ENCODE data around the gene HCK. TPM values are rescaled to one million over a fixed set of nuclear protein-coding genes. Genes with fewer than 3 reads are reported as not detected.

HCK gene
- total and polyA plus RNA-seq, 2 donors: 8.3 to 12.2 TPM

DNA sequence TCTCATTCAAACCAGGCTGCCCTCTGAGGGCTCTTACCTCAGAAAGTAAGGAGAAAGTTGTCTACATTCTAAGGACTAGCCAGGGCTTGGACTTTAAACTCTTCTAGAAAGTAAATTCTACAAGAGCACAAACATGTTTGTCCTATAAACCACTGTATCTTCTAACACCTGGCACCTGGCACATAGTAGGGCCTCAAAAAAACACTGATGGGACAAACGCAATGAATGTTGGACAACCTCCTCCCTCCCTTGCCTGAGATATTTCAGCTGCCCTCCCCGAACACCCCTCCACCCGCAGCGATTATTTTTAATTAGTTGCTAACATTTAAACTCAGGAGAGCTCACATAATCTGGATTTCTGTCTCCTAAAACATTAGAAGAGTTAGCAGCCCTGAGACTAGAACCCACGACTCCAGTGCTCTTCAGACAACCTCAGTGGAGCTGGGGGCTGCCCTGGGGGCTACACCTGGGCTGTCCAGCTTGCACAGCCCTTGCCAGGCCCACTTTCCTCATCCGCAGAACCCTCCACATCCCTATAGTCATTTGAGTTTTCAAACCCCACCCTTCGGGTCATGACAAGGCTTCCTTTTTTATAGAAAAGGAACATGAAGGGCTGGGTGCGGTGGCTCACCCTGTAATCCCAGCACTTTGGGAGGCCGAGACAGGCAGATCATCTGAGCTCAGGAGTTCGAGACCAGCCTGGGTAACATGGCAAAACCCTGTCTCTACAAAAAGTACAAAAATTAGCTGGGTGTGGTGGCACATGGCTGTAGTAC, 4.9 kb downstream of the HCK start:
- no peak for DNase-seq (ENCODE audit: extremely low spot score)
- no peak overlapping the region for H3K27ac ChIP-seq (ENCODE audit: low read depth)
- 65% methylated on average over 10 of the region's 10 CpGs for WGBS
- no peaks in the 10 kb centered on the region for H3K4me1 ChIP-seq (ENCODE audit: insufficient read depth)
- H3K36me3 ChIP-seq (ENCODE audit: insufficient read depth): no peaks in the 10 kb centered on the region
- no peak overlapping the region for H3K4me3 ChIP-seq (ENCODE audit: low read depth, low read length)

DNA sequence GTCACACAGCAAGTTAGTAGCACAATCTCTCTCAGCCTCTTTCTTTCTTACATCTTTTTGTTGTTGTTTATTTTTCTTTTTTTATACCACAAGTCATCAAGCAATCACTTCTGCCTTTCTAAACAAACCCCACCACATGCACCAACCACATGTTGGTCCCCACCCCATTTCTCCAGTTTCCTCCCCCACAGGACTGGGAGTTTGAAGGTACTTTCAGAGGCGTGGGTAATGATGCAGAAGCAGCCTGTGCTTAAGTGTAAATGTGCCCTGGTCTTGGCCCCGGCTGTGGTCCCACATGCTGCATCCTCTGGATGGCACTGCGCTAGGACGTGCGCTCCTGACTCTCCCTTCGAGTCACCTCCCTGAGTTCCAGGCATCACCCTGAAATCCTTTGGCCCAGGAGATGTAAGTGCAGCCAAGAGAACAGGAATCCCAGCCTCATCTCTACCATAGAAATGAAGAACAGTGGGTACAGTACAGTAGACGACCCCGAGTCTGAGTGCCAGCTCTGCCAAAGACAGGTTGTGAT, 5.7 kb downstream of the HCK start:
- WGBS: 71% methylated on average over 8 of the region's 8 CpGs
- Histone ChIP-seq H3K4me3 (ENCODE audit: low read depth, low read length) (no peak overlapping the region), H3K36me3 (ENCODE audit: insufficient read depth) (no peaks in the 10 kb centered on the region), H3K4me1 (ENCODE audit: insufficient read depth) (no peaks in the 10 kb centered on the region), H3K27ac (ENCODE audit: low read depth) (no peak overlapping the region)
- DNase-seq (ENCODE audit: extremely low spot score): no peak

DNA sequence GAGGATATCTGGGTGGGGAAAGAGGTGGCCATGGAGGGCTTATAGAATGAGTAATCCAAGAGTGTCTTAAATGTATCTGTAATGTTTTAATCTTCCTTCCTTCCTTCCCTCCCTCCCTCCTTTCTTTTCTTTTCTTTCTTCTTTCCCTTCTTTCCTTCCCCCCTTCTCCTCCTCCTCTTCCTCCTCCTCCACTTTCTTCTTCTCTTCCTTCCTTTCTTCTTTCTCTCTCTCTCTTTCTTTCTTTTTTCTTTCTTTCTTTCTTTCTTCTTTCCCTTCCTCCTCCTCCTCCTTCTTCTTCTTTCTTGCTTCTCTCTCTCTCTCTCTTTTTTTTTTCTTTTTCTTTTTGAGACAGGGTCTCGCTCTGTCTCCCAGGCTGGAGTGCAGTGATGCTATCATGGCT, 7.1 kb downstream of the HCK start:
- Histone ChIP-seq H3K27ac (ENCODE audit: low read depth) (no peak overlapping the region), H3K4me1 (ENCODE audit: insufficient read depth) (no peaks in the 10 kb centered on the region), H3K36me3 (ENCODE audit: insufficient read depth) (no peaks in the 10 kb centered on the region), H3K4me3 (ENCODE audit: low read depth, low read length) (no peak overlapping the region)
- no peak for DNase-seq (ENCODE audit: extremely low spot score)
- 88% methylated on average over 1 of the region's 1 CpG for WGBS

DNA sequence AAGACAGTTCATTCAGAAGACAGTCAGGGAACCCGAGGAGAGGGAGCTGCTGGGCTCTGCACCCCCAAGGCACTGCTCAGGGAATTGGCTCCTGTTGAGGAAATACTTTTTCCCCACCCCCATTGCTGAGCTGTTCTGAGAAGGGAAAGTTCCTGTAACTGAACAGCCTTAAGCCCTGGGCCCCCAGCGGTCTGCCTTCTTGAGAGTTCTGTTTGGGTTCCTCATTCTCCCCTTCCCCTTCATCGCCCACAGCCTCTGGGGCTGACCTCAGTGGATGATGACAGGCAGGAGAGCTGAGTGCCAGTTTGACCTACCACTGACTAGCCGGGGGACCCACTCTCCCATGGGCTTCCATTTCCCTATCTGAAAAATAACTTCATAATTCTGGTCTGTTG, 10.7 kb downstream of the HCK start:
- H3K4me1 ChIP-seq (ENCODE audit: insufficient read depth): no peaks in the 10 kb centered on the region
- DNase-seq (ENCODE audit: extremely low spot score): no peak
- no peaks in the 10 kb centered on the region for H3K36me3 ChIP-seq (ENCODE audit: insufficient read depth)
- H3K27ac ChIP-seq (ENCODE audit: low read depth): no peak overlapping the region
- WGBS: 52% methylated on average over 4 of the region's 4 CpGs
- H3K4me3 ChIP-seq (ENCODE audit: low read depth, low read length): no peak overlapping the region

DNA sequence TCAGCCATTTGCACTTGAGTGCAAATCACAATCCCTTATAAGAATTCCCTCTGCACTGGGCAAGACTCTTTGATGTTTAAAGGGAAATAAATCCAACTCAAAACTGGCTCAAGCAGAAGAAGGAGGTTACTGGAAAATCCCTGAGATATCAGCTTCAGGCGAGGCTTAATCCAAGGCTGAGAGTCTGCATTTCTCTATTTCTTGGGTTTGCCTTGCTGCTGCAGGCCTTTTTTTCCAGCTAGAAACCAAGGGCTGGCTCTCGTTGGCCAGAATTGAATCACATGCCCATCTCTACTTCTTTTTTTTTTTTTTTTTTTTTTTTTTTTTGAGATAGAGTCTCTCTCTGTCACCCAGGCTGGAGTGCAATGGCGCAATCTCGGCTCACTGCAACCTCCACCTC, 11.7 kb downstream of the HCK start:
- H3K27ac ChIP-seq (ENCODE audit: low read depth): no peak overlapping the region
- WGBS: 65% methylated on average over 4 of the region's 4 CpGs
- no peak for DNase-seq (ENCODE audit: extremely low spot score)
- no peaks in the 10 kb centered on the region for H3K4me1 ChIP-seq (ENCODE audit: insufficient read depth)
- no peak overlapping the region for H3K4me3 ChIP-seq (ENCODE audit: low read depth, low read length)
- H3K36me3 ChIP-seq (ENCODE audit: insufficient read depth): no peaks in the 10 kb centered on the region

DNA sequence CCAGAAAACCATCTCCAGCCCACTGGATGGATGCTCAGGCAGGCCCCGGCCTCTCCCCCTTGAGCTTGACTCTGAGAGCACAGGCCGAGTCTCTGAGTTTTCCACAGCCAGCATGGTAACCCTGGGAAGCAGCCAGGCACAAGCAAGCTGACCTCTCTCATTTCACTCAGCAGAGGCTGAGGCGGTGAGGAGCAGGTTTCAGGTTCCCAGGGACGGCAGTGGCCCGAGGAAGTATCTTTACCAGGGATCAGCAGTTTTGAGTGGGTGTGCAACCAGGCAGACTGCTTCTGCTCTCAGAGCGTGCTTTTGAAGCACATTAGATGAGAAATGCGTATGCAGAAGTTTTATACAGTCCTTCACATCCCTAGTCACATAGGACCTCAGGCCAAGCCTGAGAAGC, 12.6 kb downstream of the HCK start:
- Histone ChIP-seq H3K36me3 (ENCODE audit: insufficient read depth) (no peaks in the 10 kb centered on the region), H3K4me3 (ENCODE audit: low read depth, low read length) (no peak overlapping the region), H3K4me1 (ENCODE audit: insufficient read depth) (no peaks in the 10 kb centered on the region), H3K27ac (ENCODE audit: low read depth) (no peak overlapping the region)
- 61% methylated on average over 7 of the region's 7 CpGs for WGBS
- no peak for DNase-seq (ENCODE audit: extremely low spot score)

DNA sequence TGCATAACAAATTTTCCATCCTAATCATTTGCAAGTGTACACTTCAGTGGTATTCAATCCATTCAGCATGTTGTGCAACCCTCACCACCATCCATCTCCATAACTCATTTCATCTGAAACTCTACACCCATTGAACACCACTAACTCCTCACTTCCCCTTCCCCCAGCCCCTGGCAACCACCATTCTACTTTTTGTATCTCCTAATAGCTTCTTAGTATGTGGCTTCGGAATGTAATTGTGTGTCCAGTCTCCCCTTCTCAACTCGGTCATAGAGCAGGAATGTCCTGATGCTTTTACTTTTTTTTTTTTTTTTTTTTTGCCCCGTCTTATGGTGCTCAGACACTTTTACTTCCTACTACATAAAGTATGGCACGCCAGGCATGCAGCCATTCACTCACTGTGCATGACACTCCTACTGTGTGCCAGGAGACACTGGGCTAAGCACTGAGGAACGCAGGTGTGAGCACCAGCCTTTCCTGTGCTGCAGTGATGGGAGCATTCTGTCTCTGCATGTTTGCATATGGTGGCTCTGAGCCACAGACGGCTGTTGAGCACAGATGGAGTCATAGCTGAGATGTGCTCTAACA, 15.3 kb downstream of the HCK start:
- DNase-seq (ENCODE audit: extremely low spot score): no peak
- no peaks in the 10 kb centered on the region for H3K36me3 ChIP-seq (ENCODE audit: insufficient read depth)
- no peaks in the 10 kb centered on the region for H3K4me1 ChIP-seq (ENCODE audit: insufficient read depth)
- H3K4me3 ChIP-seq (ENCODE audit: low read depth, low read length): no peak overlapping the region
- no peak overlapping the region for H3K27ac ChIP-seq (ENCODE audit: low read depth)
- WGBS: 63% methylated on average over 6 of the region's 6 CpGs

DNA sequence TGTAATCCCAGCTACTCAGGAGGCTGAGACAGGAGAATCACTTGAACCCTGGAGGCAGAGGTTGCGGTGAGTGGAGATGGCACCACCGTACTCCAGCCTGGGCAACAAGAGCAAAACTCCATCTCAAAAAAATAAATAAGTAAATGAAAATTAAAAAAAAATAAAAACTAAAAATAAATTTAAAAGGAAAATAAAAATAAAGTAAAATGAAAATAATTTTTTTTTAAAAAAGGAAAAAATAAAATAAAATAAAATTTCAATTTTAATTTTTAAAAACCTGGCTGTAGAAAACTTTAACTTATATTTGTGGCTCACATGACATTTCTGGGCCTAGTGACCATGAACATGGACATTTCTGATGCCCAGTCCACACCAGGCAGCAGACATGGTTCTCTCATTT, 16.1 kb downstream of the HCK start:
- 97% methylated on average over 2 of the region's 2 CpGs for WGBS
- Histone ChIP-seq H3K4me1 (ENCODE audit: insufficient read depth) (no peaks in the 10 kb centered on the region), H3K4me3 (ENCODE audit: low read depth, low read length) (no peak overlapping the region), H3K27ac (ENCODE audit: low read depth) (no peak overlapping the region), H3K36me3 (ENCODE audit: insufficient read depth) (no peaks in the 10 kb centered on the region)
- no peak for DNase-seq (ENCODE audit: extremely low spot score)

DNA sequence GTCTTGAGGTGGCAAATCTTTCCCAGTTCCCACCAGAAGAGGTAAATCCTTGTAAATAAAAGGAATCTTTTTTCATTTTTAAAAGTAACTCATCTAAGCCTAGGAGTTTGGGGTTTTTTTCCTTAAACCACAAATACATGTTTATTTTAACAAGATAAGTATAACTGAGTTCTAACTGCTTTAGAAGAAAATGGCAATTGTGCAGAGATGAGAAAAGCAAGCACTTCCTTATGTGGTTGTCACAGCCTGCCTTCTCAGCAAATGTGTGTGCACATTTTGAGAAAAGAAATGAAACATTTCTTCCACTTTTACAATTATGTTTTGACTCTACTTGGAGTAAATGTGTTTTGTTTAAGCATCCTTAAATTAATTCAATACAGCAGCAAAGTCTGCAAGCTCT, 17.7 kb downstream of the HCK start:
- no peaks in the 10 kb centered on the region for H3K36me3 ChIP-seq (ENCODE audit: insufficient read depth)
- H3K4me1 ChIP-seq (ENCODE audit: insufficient read depth): no peaks in the 10 kb centered on the region
- no peak overlapping the region for H3K27ac ChIP-seq (ENCODE audit: low read depth)
- H3K4me3 ChIP-seq (ENCODE audit: low read depth, low read length): no peak overlapping the region
- DNase-seq (ENCODE audit: extremely low spot score): no peak

DNA sequence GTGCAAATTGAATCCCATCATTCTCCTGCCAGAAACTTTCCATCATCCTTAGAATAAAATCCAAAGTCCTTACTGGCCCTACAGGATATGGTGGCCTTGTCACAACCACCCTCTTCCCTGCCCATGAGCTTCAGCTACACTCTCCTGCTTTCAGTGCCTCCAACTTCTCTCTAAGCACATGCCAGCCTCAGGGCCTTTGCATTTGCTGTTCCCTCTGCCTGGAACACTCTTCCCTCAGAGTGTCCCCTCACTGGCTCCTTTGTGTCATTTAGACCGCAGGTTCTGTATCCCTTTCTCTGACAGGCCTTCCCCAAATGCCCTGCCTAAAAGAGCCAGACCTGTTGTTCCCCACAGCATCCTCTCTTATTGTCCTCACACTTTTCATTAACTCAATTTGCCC, 18.2 kb downstream of the HCK start:
- H3K36me3 ChIP-seq (ENCODE audit: insufficient read depth): no peaks in the 10 kb centered on the region
- no peak overlapping the region for H3K4me3 ChIP-seq (ENCODE audit: low read depth, low read length)
- no peak for DNase-seq (ENCODE audit: extremely low spot score)
- no peak overlapping the region for H3K27ac ChIP-seq (ENCODE audit: low read depth)
- 77% methylated on average over 1 of the region's 1 CpG for WGBS
- H3K4me1 ChIP-seq (ENCODE audit: insufficient read depth): no peaks in the 10 kb centered on the region

DNA sequence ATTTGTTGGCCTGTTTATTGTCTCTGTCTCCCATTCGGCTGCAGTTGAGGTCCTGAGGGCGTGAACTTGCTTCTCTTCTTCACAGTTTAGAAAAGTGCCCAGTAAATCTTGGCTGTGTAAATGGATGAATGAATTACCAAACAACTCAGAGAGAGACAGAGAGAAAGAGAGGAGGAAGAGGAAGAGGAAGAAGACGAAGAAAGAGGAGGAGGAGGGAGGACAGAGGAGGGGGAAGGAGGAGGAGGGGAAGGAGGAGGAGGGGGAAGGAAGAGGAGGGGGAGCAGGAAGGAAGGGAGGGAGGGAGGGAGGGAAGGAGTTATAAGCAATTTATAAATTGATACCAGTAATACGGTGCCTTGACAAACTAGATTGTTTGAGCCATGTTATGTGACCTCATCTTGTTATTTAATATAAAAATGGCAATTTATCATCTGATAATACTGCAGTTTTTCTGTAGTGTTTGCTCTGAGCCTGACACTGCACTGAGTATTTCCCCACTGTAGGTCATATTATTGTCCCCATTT, 18.7 kb downstream of the HCK start:
- Histone ChIP-seq H3K4me3 (ENCODE audit: low read depth, low read length) (no peak overlapping the region), H3K27ac (ENCODE audit: low read depth) (no peak overlapping the region), H3K36me3 (ENCODE audit: insufficient read depth) (no peaks in the 10 kb centered on the region), H3K4me1 (ENCODE audit: insufficient read depth) (no peaks in the 10 kb centered on the region)
- 31% methylated on average over 4 of the region's 4 CpGs for WGBS
- DNase-seq (ENCODE audit: extremely low spot score): no peak

DNA sequence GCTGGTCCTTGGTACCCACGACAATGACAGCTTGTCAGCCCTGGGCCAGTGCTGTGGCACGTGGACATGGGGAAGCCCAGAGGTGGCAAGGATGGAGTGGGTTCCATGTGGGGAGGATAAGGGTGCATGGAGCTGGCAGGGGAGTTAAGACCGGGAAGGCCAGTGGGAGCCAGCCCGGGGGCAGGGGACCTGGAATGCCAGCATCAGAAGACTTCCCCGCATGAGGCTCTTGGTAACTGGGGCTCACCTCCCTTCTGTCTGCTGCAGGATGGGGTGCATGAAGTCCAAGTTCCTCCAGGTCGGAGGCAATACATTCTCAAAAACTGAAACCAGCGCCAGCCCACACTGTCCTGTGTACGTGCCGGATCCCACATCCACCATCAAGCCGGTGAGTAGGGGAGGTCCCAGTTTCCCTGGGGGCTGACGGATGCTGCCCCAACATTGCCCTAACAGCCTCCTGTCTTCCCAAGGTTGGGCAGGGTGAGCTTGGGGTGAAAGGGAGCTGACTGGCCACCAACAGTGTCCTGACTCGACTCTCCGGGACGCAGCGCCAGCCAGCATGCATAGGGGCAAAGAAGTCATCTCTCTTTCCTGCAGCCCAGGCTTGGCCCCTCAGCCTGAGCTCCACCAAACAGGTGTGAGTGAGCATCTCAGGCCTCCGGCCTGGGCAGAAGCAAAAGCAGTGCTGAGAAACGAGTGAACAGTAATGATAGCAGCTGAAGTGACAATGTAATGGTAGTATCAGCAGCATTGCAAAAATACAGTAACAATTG, 19.5 kb downstream of the HCK start:
- no peak for DNase-seq (ENCODE audit: extremely low spot score)
- WGBS: 81% methylated on average over 17 of the region's 17 CpGs
- no peaks in the 10 kb centered on the region for H3K4me1 ChIP-seq (ENCODE audit: insufficient read depth)
- no peak overlapping the region for H3K27ac ChIP-seq (ENCODE audit: low read depth)
- H3K4me3 ChIP-seq (ENCODE audit: low read depth, low read length): no peak overlapping the region
- no peaks in the 10 kb centered on the region for H3K36me3 ChIP-seq (ENCODE audit: insufficient read depth)

DNA sequence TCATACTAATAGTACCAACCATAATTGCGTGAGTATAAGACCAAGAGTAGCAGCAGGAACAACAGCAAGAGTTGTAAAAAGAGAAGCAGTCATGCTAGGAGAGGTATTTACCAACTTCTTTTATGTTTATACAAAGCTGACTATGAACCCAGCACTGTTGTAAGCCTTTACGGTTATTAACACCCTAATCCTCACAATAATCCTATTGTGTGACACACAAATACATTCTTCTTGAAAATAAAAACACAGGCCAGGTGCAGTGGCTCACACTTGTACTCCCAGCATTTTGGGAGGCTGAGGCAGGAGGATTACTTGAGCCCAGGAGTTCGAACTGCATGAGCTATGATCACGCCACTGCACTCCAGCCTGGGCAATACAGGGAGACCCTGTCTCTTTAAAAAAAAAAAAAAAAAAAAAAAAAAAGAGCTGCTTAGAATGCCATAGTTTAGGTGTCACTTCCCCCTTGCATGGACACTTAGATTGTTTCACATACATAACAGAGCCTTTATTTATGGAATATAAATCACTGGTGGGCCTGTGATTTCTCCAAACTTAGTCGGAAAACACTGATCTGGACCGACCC, 20.2 kb downstream of the HCK start:
- no peak overlapping the region for H3K4me3 ChIP-seq (ENCODE audit: low read depth, low read length)
- no peaks in the 10 kb centered on the region for H3K36me3 ChIP-seq (ENCODE audit: insufficient read depth)
- no peaks in the 10 kb centered on the region for H3K4me1 ChIP-seq (ENCODE audit: insufficient read depth)
- DNase-seq (ENCODE audit: extremely low spot score): no peak
- 73% methylated on average over 6 of the region's 6 CpGs for WGBS
- no peak overlapping the region for H3K27ac ChIP-seq (ENCODE audit: low read depth)

Data from urinary bladder (tissue), 4 donors.